Adrenal gland (tissue), 5 donors: ENCODE results near the gene AQP1.

Experiments used
- CTCF ChIP-seq, 6 experiments: fragments of 450-650 bp in 4 of 6; fragments of 200-600 bp in 2 of 6; sonication (generic) in 1 of 6; IDR thresholded peaks; 1 replicate in 5 of 6; 2 replicates in 1 of 6; pipeline versions ENCODE4 v1.5.1 to v1.8.0; 2016 to 2021; ENCODE audit warnings: antibody characterized with exemption in 6 of 6, mild to moderate bottlenecking in 2 of 6, moderate library complexity in 1 of 6
- POLR2A ChIP-seq, 2 donors: fragments of 450-650 bp; IDR thresholded peaks; one replicate each; pipeline ENCODE4 v1.6.1; 2017; ENCODE audit warnings: antibody characterized with exemption in 2 of 2, mild to moderate bottlenecking in 2 of 2, moderate library complexity in 1 of 2
- donor health status: DM: no; HTN: no; CAD: no.

- TF ChIP-seq CTCF (IDR thresholded peaks at IDR 0.05) (no peak), POLR2A (IDR thresholded peaks at IDR 0.05) (no peak)
Measured at GRCh38 chr7:30925913-30926312, 14.3 kb downstream of the AQP1 start.
